ENCODE data around the gene CLEC3B.
"Not testable (repeated sequence)": the region's sequence is repeated elsewhere in the genome, so short reads cannot be mapped to it uniquely, and the experiment has no call there.

The CLEC3B gene

GRCh38 chr3:45066109-45066801 lies 40.2 kb downstream of the CLEC3B start:
- DNase-seq (ENCODE audit: low spot score): no peak

GRCh38 chr3:45067486-45067885 lies 41.4 kb downstream of the CLEC3B start:
- DNase-seq (ENCODE audit: low spot score): no peak

GRCh38 chr3:45067941-45068340 lies 41.8 kb downstream of the CLEC3B start:
- no peak for DNase-seq (ENCODE audit: low spot score)

- DNase-seq (ENCODE audit: low spot score): no peak
Measured at GRCh38 chr3:45071075-45071474, 45.0 kb downstream of the CLEC3B start.

GRCh38 chr3:45075821-45076625 lies 49.9 kb downstream of the CLEC3B start:
- no peak for DNase-seq (ENCODE audit: low spot score)

GRCh38 chr3:45078256-45078655 lies 52.2 kb downstream of the CLEC3B start:
- not testable (repeated sequence) for DNase-seq (ENCODE audit: low spot score)

GRCh38 chr3:45078910-45079522 lies 52.9 kb downstream of the CLEC3B start:
- DNase-seq (ENCODE audit: low spot score): no peak

GRCh38 chr3:45079715-45080114 lies 53.6 kb downstream of the CLEC3B start:
- no peak for DNase-seq (ENCODE audit: low spot score)

GRCh38 chr3:45080824-45081223 lies 54.7 kb downstream of the CLEC3B start:
- DNase-seq (ENCODE audit: low spot score): no peak

- DNase-seq (ENCODE audit: low spot score): no peak
Measured at GRCh38 chr3:45081506-45082141, 55.5 kb downstream of the CLEC3B start.

GRCh38 chr3:45082142-45082538 lies 56.0 kb downstream of the CLEC3B start:
- no peak for DNase-seq (ENCODE audit: low spot score)

- DNase-seq (ENCODE audit: low spot score): no peak
Measured at GRCh38 chr3:45083023-45083422, 56.9 kb downstream of the CLEC3B start.

GRCh38 chr3:45084361-45084760 lies 58.3 kb downstream of the CLEC3B start:
- no peak for DNase-seq (ENCODE audit: low spot score)

- no peak for DNase-seq (ENCODE audit: low spot score)
Measured at GRCh38 chr3:45084820-45085816, 59.0 kb downstream of the CLEC3B start.

Measured in hematopoietic multipotent progenitor cell treated with erythropoietin and hydrocortisone succinate and interleukin-3 and kit ligand, for 17 days (in vitro differentiated cells).